HG02973 (cell line): Measurements from ENCODE around the gene H2AZ1.

Source experiments
- ATAC-seq: cut with Tn5 transposase; IDR thresholded peaks from one replicate; pipeline ENCODE4 v1.9.1; 2021; ENCODE audit warnings: moderate library complexity; ENCODE audit not compliant: unreplicated experiment

Gene H2AZ1

GRCh38 chr4:99946356-99947189, 3.5 kb downstream of the H2AZ1 start, which contains the start of gene DNAJB14:
DNAJB14 (minus strand) TSS chr4:99946618; CDS start chr4:99946571, 47 bp downstream.
- ATAC-seq: peak; percentile 31

- no peak for ATAC-seq
Observed at GRCh38 chr4:99945718-99946355, 4.2 kb downstream of the H2AZ1 start.

GRCh38 chr4:99943904-99944437, 6.1 kb downstream of the H2AZ1 start:
- ATAC-seq: no peak

- no peak for ATAC-seq
Observed at GRCh38 chr4:99938243-99938753, 11.8 kb downstream of the H2AZ1 start.

GRCh38 chr4:99934891-99935290, 15.2 kb downstream of the H2AZ1 start:
- no peak for ATAC-seq

GRCh38 chr4:99927566-99927965, 22.5 kb downstream of the H2AZ1 start:
- ATAC-seq: no peak

- no peak for ATAC-seq
Observed at GRCh38 chr4:99921174-99921573, 28.9 kb downstream of the H2AZ1 start.

- ATAC-seq: no peak
Observed at GRCh38 chr4:99918656-99919055, 31.4 kb downstream of the H2AZ1 start.

- ATAC-seq: no peak
Observed at GRCh38 chr4:99917575-99917974, 32.5 kb downstream of the H2AZ1 start.

- ATAC-seq: no peak
Observed at GRCh38 chr4:99915449-99915848, 34.6 kb downstream of the H2AZ1 start.
